Stimulated activated CD4-positive, alpha-beta T cell treated with anti-CD3 and anti-CD28 coated beads, Interleukin-12 subunit alpha, Interleukin-12 subunit beta, amount 100 ng/mL, for 24 hours (primary cell): ENCODE results near the gene BICDL2.
"Not testable (repeated sequence)": the region's sequence is repeated elsewhere in the genome, so short reads cannot be mapped to it uniquely, and the experiment has no call there.

Source experiments
- DNase-seq, 2 experiments: peaks; one replicate each; pipeline ENCODE4 v3.0.0-alpha.2; 2020; ENCODE audit warnings: low read depth in 2 of 2

BICDL2 gene

GRCh38 chr16:3036726-3037315 lies at the start of gene BICDL2:
Gene BICDL2, minus strand, starts transcription at chr16:3036944. Its CDS starts 1,448 bp downstream, at chr16:3035496.
- no peak for DNase-seq

- DNase-seq, result no peak
Measured at GRCh38 chr16:3085868-3086595, 49.3 kb upstream of the BICDL2 start.

GRCh38 chr16:3084969-3085670 lies 48.4 kb upstream of the BICDL2 start:
- no peak for DNase-seq

- DNase-seq, result no peak
Measured at GRCh38 chr16:3084491-3084890, 47.7 kb upstream of the BICDL2 start.

GRCh38 chr16:3083408-3083807 lies 46.7 kb upstream of the BICDL2 start:
- not testable (repeated sequence) for DNase-seq

GRCh38 chr16:3081957-3082356 lies 45.2 kb upstream of the BICDL2 start:
- DNase-seq, result not testable (repeated sequence)

GRCh38 chr16:3080024-3080423 lies 43.3 kb upstream of the BICDL2 start:
- no peak for DNase-seq

GRCh38 chr16:3076577-3076976 lies 39.8 kb upstream of the BICDL2 start:
- no peak for DNase-seq

- DNase-seq, result not testable (repeated sequence)
Measured at GRCh38 chr16:3075946-3076345, 39.2 kb upstream of the BICDL2 start.

GRCh38 chr16:3075523-3075915 lies 38.8 kb upstream of the BICDL2 start:
- DNase-seq, result no peak

GRCh38 chr16:3074860-3075522 lies 38.2 kb upstream of the BICDL2 start:
- no peak for DNase-seq

GRCh38 chr16:3073448-3073847 lies 36.7 kb upstream of the BICDL2 start:
- DNase-seq, result no peak

GRCh38 chr16:3072576-3073263 lies 36.0 kb upstream of the BICDL2 start:
- not testable (repeated sequence) for DNase-seq

- not testable (repeated sequence) for DNase-seq
Measured at GRCh38 chr16:3072148-3072547, 35.4 kb upstream of the BICDL2 start.

GRCh38 chr16:3071655-3072054 lies 34.9 kb upstream of the BICDL2 start:
- no peak for DNase-seq

- no peak for DNase-seq
Measured at GRCh38 chr16:3070608-3071111, 33.9 kb upstream of the BICDL2 start.

- not testable (repeated sequence) for DNase-seq
Measured at GRCh38 chr16:3069146-3069545, 32.4 kb upstream of the BICDL2 start.

- no peak for DNase-seq
Measured at GRCh38 chr16:3068487-3068886, 31.7 kb upstream of the BICDL2 start.

GRCh38 chr16:3066440-3066748 lies 29.6 kb upstream of the BICDL2 start:
- DNase-seq, result no peak

GRCh38 chr16:3065742-3066439 lies 29.1 kb upstream of the BICDL2 start:
- no peak for DNase-seq
